Neural progenitor cell (in vitro differentiated cells): Measurements from ENCODE around the gene MT1E.

Experiments used
- EZH2 ChIP-seq: fragments of 200-600 bp; sonication (generic); IDR thresholded peaks from 2 replicates; pipeline ENCODE4 v1.6.1; 2017; ENCODE audit warnings: antibody characterized with exemption, mild to moderate bottlenecking, moderate library complexity
- EZH2phosphoT487 ChIP-seq: fragments of 200-600 bp; sonication (generic); IDR thresholded peaks from 2 replicates; pipeline ENCODE4 v1.6.1; 2017; ENCODE audit warnings: antibody characterized with exemption
- TF ChIP-seq, protein P1 (sequence below): fragments of 200-600 bp; sonication (generic); IDR thresholded peaks from 2 replicates; pipeline ENCODE4 v1.5.1; 2017; ENCODE audit warnings: antibody characterized with exemption, mild to moderate bottlenecking

DNA sequence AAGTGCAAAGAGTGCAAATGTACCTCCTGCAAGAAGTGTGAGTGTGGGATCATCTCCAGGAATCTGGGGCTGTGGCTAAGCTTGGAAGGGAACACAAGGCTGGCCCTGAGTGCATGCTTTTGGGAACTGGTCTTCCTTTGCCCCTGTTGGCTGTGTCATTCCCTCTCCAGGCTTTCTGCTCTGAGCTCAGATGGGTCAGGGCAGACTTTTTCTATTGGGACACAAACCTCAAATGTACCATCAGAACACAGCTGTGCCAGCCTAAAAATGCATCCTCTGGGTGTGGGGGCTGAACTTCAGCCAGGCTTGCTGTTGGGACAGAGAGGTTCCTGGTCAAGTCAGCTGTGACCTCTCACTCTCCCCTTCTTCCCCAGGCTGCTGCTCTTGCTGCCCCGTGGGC is 27.0 kb downstream of the MT1E start:
- TF ChIP-seq, protein P1, sequence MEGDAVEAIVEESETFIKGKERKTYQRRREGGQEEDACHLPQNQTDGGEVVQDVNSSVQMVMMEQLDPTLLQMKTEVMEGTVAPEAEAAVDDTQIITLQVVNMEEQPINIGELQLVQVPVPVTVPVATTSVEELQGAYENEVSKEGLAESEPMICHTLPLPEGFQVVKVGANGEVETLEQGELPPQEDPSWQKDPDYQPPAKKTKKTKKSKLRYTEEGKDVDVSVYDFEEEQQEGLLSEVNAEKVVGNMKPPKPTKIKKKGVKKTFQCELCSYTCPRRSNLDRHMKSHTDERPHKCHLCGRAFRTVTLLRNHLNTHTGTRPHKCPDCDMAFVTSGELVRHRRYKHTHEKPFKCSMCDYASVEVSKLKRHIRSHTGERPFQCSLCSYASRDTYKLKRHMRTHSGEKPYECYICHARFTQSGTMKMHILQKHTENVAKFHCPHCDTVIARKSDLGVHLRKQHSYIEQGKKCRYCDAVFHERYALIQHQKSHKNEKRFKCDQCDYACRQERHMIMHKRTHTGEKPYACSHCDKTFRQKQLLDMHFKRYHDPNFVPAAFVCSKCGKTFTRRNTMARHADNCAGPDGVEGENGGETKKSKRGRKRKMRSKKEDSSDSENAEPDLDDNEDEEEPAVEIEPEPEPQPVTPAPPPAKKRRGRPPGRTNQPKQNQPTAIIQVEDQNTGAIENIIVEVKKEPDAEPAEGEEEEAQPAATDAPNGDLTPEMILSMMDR, result no peak
- no peak for TF ChIP-seq EZH2
- TF ChIP-seq EZH2phosphoT487, result no peak
